Endothelial cell of umbilical vein (primary cell): ENCODE results near the gene FMNL1. TPM values are rescaled to one million over a fixed set of nuclear protein-coding genes. Genes with fewer than 3 reads are reported as not detected.

Experiments used
- BruUV-seq: library from RNA; stranded (reverse); fragments of 400-500 nt; replicated peaks from 2 replicates; lab custom pipeline; 2021; lab: Mats Ljungman, UMichigan
- CTCF ChIA-PET: fragments of 300-600, 350-600 bp; sonication (Branson Sonifier 250); formaldehyde crosslinking; loops from one replicate; lab custom pipeline; 2021; ENCODE audit warnings: antibody characterized with exemption, inconsistent platforms; lab: Charles Lee
- POLR2A ChIA-PET: fragments of 300-600, 350-600 bp; sonication (Branson Sonifier 250); formaldehyde crosslinking; loops from one replicate; lab custom pipeline; 2021; ENCODE audit warnings: antibody characterized with exemption, inconsistent platforms; lab: Charles Lee
- DNase-seq: peaks from one replicate; pipeline ENCODE4 v3.0.0-alpha.2; 2011; ENCODE audit warnings: low read depth, low spot score
- FAIRE-seq: peaks from 2 replicates; lab custom pipeline; 2011; peaks lifted over from hg19 to GRCh38; lab: Jason Lieb, UNC
- H2AFZ ChIP-seq: 2 replicates; pipeline ENCODE4 v1.6.0; 2012; ENCODE audit warnings: low read depth, low read length, control low read depth, inconsistent platforms
- H3K27ac ChIP-seq: 2 replicates; pipeline ENCODE4 v1.5.1; 2011; ENCODE audit warnings: low read depth, mild to moderate bottlenecking, control low read depth, low read length, moderate library complexity; ENCODE audit not compliant: insufficient read depth
- H3K27me3 ChIP-seq, 2 experiments: 2 replicates each; pipeline versions ENCODE4 v1.6.0 to v1.6.1; 2011; ENCODE audit warnings: low read length in 2 of 2, mixed read lengths in 1 of 2; ENCODE audit not compliant: control insufficient read depth in 2 of 2, insufficient read depth in 2 of 2
- H3K36me3 ChIP-seq, 2 experiments: 2 replicates in 1 of 2; 3 replicates in 1 of 2; pipeline ENCODE4 v1.5.1; 2011; ENCODE audit warnings: low read length in 2 of 2, mild to moderate bottlenecking in 1 of 2, moderate library complexity in 1 of 2; ENCODE audit not compliant: control insufficient read depth in 2 of 2, insufficient read depth in 2 of 2; ENCODE audit errors: extremely low read depth in 1 of 2
- H3K4me1 ChIP-seq: 3 replicates; pipeline ENCODE4 v1.5.1; 2011; ENCODE audit warnings: mild to moderate bottlenecking, low read length; ENCODE audit not compliant: control insufficient read depth, insufficient read depth; ENCODE audit errors: extremely low read depth
- H3K4me2 ChIP-seq: 2 replicates; pipeline ENCODE4 v1.6.1; 2011; ENCODE audit warnings: low read length, control low read depth, mixed read lengths; ENCODE audit not compliant: insufficient read depth
- H3K4me3 ChIP-seq, 3 experiments: fragments of 200-600 bp in 1 of 3; sonication (generic), shearing (Covaris generic) in 1 of 3; replicated peaks in 1 of 3; 2 replicates each; pipeline ENCODE4 v1.5.1; 2011 to 2016; ENCODE audit warnings: control low read depth in 3 of 3, low read length in 3 of 3, mild to moderate bottlenecking in 2 of 3, inconsistent platforms in 1 of 3, low read depth in 1 of 3, moderate library complexity in 1 of 3; ENCODE audit not compliant: insufficient read depth in 1 of 3
- H3K79me2 ChIP-seq: 2 replicates; pipeline ENCODE4 v1.6.0; 2012; ENCODE audit warnings: low read length, inconsistent platforms; ENCODE audit not compliant: control insufficient read depth, insufficient read depth
- H3K9ac ChIP-seq: replicated peaks from 2 replicates; pipeline ENCODE3; 2011; ENCODE audit warnings: low read length, control low read depth; ENCODE audit not compliant: insufficient read depth; ENCODE audit errors: extremely low read depth
- H3K9me1 ChIP-seq: replicated peaks from 3 replicates; pipeline ENCODE4 v1.6.0; 2011; ENCODE audit warnings: mild to moderate bottlenecking, low read length; ENCODE audit not compliant: control insufficient read depth, insufficient read depth; ENCODE audit errors: extremely low read depth
- H3K9me3 ChIP-seq: replicated peaks from 2 replicates; pipeline ENCODE4 v1.5.1; 2012; ENCODE audit warnings: low read length, inconsistent platforms; ENCODE audit not compliant: control insufficient read depth, insufficient read depth
- H4K20me1 ChIP-seq: replicated peaks from 2 replicates; pipeline ENCODE3; 2011; ENCODE audit warnings: mild to moderate bottlenecking, low read length; ENCODE audit not compliant: control insufficient read depth, insufficient read depth; ENCODE audit errors: extremely low read depth
- CTCF ChIP-seq, 2 donors: IDR thresholded peaks; 1 replicate in 1 of 2; 2 replicates in 1 of 2; pipeline ENCODE4 v1.5.1; 2011; ENCODE audit warnings: low read length in 2 of 2, mild to moderate bottlenecking in 2 of 2, moderate library complexity in 2 of 2, control low read depth in 1 of 2, inconsistent platforms in 1 of 2, low read depth in 1 of 2; ENCODE audit not compliant: insufficient read depth in 1 of 2; ENCODE audit errors: extremely low read depth in 1 of 2
- EZH2 ChIP-seq: IDR thresholded peaks from 2 replicates; pipeline ENCODE4 v1.6.1; 2012; ENCODE audit warnings: borderline replicate concordance, low read depth, mild to moderate bottlenecking, moderate library complexity, low read length, inconsistent platforms; ENCODE audit not compliant: severe bottlenecking
- FOS ChIP-seq: IDR thresholded peaks from 2 replicates; pipeline ENCODE4 v1.6.1; 2011; ENCODE audit warnings: mild to moderate bottlenecking, low read length, moderate library complexity, borderline replicate concordance; ENCODE audit not compliant: insufficient read depth
- GATA2 ChIP-seq: IDR thresholded peaks from 2 replicates; pipeline ENCODE4 v1.7.0; 2011; ENCODE audit warnings: low read depth, mild to moderate bottlenecking, moderate library complexity, mixed read lengths, low read length; ENCODE audit not compliant: insufficient read length, insufficient read depth
- JUN ChIP-seq: IDR thresholded peaks from 2 replicates; pipeline ENCODE4 v1.6.1; 2011; ENCODE audit warnings: borderline replicate concordance, low read depth; ENCODE audit not compliant: insufficient read length, insufficient read depth
- MAX ChIP-seq: IDR thresholded peaks from 2 replicates; pipeline ENCODE4 v1.6.1; 2011; ENCODE audit not compliant: insufficient read depth, insufficient read length
- MYC ChIP-seq: IDR thresholded peaks from one replicate; pipeline ENCODE4 v1.6.1; 2011; ENCODE audit warnings: mild to moderate bottlenecking, low read depth, low read length
- POLR2A ChIP-seq: IDR thresholded peaks from 2 replicates; pipeline ENCODE4 v1.6.1; 2012; ENCODE audit warnings: low read depth, mild to moderate bottlenecking, control low read depth, low read length
- POLR2AphosphoS5 ChIP-seq: IDR thresholded peaks from 2 replicates; pipeline ENCODE4 v1.6.1; 2012; ENCODE audit warnings: low read depth, mild to moderate bottlenecking, control low read depth, low read length, moderate library complexity; ENCODE audit not compliant: insufficient read depth
- dilution Hi-C: fragments of 300-500 bp; cut with MboI; formaldehyde crosslinking; loops from one replicate; pipeline ENCODE4 v1.15.0; 2019; ENCODE audit warnings: low sequenced_read_pairs; ENCODE audit not compliant: extremely low pct_ligation_motif_present
- intact Hi-C: fragments of 100-400 bp; cut with micrococcal nuclease; formaldehyde crosslinking; loops from one replicate; pipeline ENCODE4 v1.10.0; 2022
- polyA plus RNA-seq, 4 experiments: library from polyadenylated mRNA; depleted of rRNA in 3 of 4; stranded (reverse) in 3 of 4; unstranded in 1 of 4; fragments of >200 nt; gene quantifications; 2 replicates each; pipeline versions ENCODE4 v1.2.1 to v1.2.3, GENCODE V29; 2011 to 2012; ENCODE audit warnings: missing spikeins in 1 of 4
- total RNA-seq: library from RNA; stranded (reverse); gene quantifications from 2 replicates; pipeline ENCODE4 v1.2.3, GENCODE V29; 2021

The FMNL1 gene
- total and polyA plus RNA-seq, 2 donors (not counting 3 experiments of a cell fraction or from before 2014, with no cell fraction given), result 0.95 to 1.6 TPM

GRCh38 chr17:45175759-45176115 is 45.9 kb upstream of the FMNL1 start:
- Histone ChIP-seq H3K79me2 (no peaks in the 10 kb centered on the region), H3K36me3 (no peaks in the 10 kb centered on the region), H3K9me1 (no peaks in the 10 kb centered on the region), H3K9me3 (no peaks in the 10 kb centered on the region), H3K27me3 (no peaks in the 10 kb centered on the region), H4K20me1 (no peaks in the 10 kb centered on the region), H3K9ac (no peak overlapping the region), H3K4me2 (no peak overlapping the region), H2AFZ (no peak overlapping the region), H3K4me3 (no peak overlapping the region), H3K27ac (no peak overlapping the region), H3K4me1 (peaks cover 14% of the 10 kb centered on the region)
- POLR2A ChIA-PET, result interaction anchor here (1.0 kb wide), 1 partner anchor 41 kb away, joined by 3 read pairs; no protein-coding TSS in a partner anchor
- dilution Hi-C loops (no loop called here), intact Hi-C loops (no loop called here)
- BruUV-seq, result no TSS peak
- DNase-seq (no peak), FAIRE-seq (no peak)
- CTCF ChIA-PET, result interaction anchor here (0.8 to 2.2 kb wide), 6 partner anchors 9 to 59 kb away, joined by 3 to 22 read pairs (median 3); partner anchors contain the start of gene ACBD4
- TF ChIP-seq POLR2A, result no peak
- no peak for TF ChIP-seq JUN
- TF ChIP-seq GATA2, result no peak
- no peak for TF ChIP-seq EZH2
- TF ChIP-seq FOS, result no peak
- TF ChIP-seq MAX, result no peak
- no peak for TF ChIP-seq CTCF (IDR thresholded peaks at IDR 0.05; ENCODE audit: extremely low read depth in 1 of 2, insufficient read depth in 1 of 2, low read depth in 1 of 2, low read length in 2 of 2)
- TF ChIP-seq MYC, result no peak
- TF ChIP-seq POLR2AphosphoS5, result no peak
